Measurements from ENCODE around the gene ADGRB2.

ADGRB2 gene, protein sequence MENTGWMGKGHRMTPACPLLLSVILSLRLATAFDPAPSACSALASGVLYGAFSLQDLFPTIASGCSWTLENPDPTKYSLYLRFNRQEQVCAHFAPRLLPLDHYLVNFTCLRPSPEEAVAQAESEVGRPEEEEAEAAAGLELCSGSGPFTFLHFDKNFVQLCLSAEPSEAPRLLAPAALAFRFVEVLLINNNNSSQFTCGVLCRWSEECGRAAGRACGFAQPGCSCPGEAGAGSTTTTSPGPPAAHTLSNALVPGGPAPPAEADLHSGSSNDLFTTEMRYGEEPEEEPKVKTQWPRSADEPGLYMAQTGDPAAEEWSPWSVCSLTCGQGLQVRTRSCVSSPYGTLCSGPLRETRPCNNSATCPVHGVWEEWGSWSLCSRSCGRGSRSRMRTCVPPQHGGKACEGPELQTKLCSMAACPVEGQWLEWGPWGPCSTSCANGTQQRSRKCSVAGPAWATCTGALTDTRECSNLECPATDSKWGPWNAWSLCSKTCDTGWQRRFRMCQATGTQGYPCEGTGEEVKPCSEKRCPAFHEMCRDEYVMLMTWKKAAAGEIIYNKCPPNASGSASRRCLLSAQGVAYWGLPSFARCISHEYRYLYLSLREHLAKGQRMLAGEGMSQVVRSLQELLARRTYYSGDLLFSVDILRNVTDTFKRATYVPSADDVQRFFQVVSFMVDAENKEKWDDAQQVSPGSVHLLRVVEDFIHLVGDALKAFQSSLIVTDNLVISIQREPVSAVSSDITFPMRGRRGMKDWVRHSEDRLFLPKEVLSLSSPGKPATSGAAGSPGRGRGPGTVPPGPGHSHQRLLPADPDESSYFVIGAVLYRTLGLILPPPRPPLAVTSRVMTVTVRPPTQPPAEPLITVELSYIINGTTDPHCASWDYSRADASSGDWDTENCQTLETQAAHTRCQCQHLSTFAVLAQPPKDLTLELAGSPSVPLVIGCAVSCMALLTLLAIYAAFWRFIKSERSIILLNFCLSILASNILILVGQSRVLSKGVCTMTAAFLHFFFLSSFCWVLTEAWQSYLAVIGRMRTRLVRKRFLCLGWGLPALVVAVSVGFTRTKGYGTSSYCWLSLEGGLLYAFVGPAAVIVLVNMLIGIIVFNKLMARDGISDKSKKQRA (N-terminal part only)

DNA sequence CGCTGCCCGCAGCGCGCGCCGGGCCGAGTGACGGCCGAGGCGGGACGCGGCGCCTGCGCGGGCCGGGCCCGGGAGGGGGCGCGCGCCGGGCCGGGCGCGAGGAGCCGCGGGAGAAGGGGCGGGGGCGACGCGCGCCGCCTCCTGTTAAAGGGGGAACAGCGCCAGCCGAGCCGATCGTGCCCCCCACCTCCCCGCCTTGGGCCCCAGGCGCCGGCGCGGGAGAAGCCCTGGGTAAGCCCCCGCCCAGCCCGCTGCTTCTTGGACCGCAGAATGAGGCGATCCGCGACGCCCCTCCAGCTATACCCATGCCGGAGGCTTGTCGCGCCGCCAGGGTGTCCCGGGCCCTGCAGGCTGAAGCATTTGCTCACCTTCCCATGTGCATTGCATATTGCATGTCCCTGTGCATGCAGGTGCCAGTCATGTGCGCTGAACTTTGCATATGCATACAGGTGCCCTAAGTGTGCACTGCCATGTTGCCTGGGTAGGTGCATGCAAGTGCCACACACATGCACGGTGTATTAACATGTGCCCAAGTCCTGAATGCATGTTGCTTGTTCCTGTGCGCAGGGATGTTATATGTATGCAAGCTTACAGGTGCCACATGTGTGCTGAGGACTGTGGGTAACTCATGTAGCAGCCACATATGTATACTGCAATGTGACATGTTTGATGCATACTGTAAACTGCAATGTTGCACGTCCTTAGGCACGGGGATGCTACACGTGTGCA, at the start of gene ADGRB2:
TSS of gene ADGRB2 (minus strand) at position 29 of the 729 bp plus-strand sequence. CDS start 7,119 bp downstream, outside the sequence.
- peaks cover 38 to 46% of the 10 kb centered on the region in 2 donors for H3K4me1 ChIP-seq (ENCODE audit: control insufficient read depth in 1 of 2, insufficient read depth in 2 of 2, low read length in 2 of 2)
- H3K27me3 ChIP-seq (ENCODE audit: control insufficient read depth in 1 of 2, insufficient read depth in 2 of 2, low read length in 2 of 2), result peaks cover 32% of the 10 kb centered on the region in 2 donors

DNA sequence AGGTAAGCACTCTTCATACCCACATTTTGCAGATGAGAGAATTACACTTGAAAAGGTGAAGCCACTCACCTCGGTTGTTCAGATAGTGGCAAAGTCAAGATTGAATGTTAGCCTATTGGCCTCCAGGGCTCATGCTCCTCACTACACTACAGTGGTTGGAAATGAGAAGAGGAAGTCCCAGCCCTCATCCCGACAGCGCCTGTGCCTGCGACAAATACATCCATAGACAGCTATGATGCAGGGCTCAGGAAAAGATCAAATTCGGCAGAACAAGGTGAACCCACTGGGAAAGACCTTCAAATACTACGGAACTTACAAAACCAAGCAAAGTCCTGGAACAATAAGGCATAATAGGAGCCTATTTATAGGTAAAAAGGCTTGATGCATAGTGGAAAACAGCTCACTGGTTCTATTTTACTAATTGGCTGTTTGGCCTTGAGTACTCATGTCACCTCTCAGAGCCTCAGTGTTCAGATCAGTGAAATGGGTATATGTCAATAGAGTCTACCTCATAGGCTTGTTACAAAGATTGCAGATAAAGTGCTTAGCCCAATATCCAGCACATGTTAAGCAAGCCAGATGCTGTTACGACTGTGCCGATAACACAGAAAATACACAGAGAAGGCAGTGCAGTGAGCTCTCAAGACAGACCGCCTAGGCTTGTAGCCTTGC, 48.2 kb upstream of the ADGRB2 start:
- no peak overlapping the region for H3K4me3 ChIP-seq (ENCODE audit: low read depth in 1 of 2, low read length in 2 of 2)
- H3K27ac ChIP-seq (ENCODE audit: low read depth, low read length), result no peak overlapping the region
- no peaks in the 10 kb centered on the region for H3K36me3 ChIP-seq (ENCODE audit: control insufficient read depth in 1 of 2, insufficient read depth in 2 of 2, low read length in 2 of 2)
- H3K9me3 ChIP-seq (ENCODE audit: control insufficient read depth in 1 of 2, low read length in 2 of 2), result no peaks in the 10 kb centered on the region
- no peaks in the 10 kb centered on the region for H3K27me3 ChIP-seq (ENCODE audit: control insufficient read depth in 1 of 2, insufficient read depth in 2 of 2, low read length in 2 of 2)
- H3K4me1 ChIP-seq (ENCODE audit: control insufficient read depth in 1 of 2, insufficient read depth in 2 of 2, low read length in 2 of 2), result no peaks in the 10 kb centered on the region
- H3K9ac ChIP-seq (ENCODE audit: low read depth in 1 of 2, low read length in 2 of 2), result no peak overlapping the region

More for the DNA sequence above, at the start of gene ADGRB2:
- Histone ChIP-seq H3K9me3 (ENCODE audit: control insufficient read depth in 1 of 2, low read length in 2 of 2) (no peaks in the 10 kb centered on the region), H3K36me3 (ENCODE audit: control insufficient read depth in 1 of 2, insufficient read depth in 2 of 2, low read length in 2 of 2) (no peaks in the 10 kb centered on the region), H3K4me3 (ENCODE audit: low read depth in 1 of 2, low read length in 2 of 2) (peak within 1 kb of the TSS; percentile 54 to 57), H3K27ac (ENCODE audit: low read depth, low read length) (no peak within 1 kb of the TSS), H3K9ac (ENCODE audit: low read depth in 1 of 2, low read length in 2 of 2) (no peak within 1 kb of the TSS)

DNA sequence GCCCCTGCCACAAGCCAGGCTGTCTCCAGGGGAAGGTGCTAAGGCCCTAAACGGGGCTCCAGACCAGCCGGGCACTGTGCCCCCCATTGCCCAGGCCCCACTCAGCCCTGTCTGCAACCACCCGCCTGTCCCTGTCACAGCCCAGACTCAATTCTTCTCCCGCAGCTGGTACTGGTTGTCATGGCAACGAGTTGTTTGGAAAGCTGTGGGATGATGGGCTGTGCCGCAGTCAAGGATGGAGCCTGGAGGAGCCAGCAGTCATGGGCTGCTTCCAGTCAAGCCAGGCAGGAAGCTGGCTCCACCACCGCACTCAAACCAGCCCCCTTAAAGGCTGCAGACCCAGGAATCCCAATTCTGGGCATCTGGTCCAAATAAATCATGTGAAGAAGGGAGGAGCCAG, 47.5 kb upstream of the ADGRB2 start:
- Histone ChIP-seq H3K9me3 (ENCODE audit: control insufficient read depth in 1 of 2, low read length in 2 of 2) (no peaks in the 10 kb centered on the region), H3K4me3 (ENCODE audit: low read depth in 1 of 2, low read length in 2 of 2) (no peak overlapping the region), H3K27me3 (ENCODE audit: control insufficient read depth in 1 of 2, insufficient read depth in 2 of 2, low read length in 2 of 2) (no peaks in the 10 kb centered on the region), H3K4me1 (ENCODE audit: control insufficient read depth in 1 of 2, insufficient read depth in 2 of 2, low read length in 2 of 2) (no peaks in the 10 kb centered on the region), H3K9ac (ENCODE audit: low read depth in 1 of 2, low read length in 2 of 2) (no peak overlapping the region), H3K27ac (ENCODE audit: low read depth, low read length) (no peak overlapping the region), H3K36me3 (ENCODE audit: control insufficient read depth in 1 of 2, insufficient read depth in 2 of 2, low read length in 2 of 2) (no peaks in the 10 kb centered on the region)

- no peak overlapping the region for H3K27ac ChIP-seq (ENCODE audit: low read depth, low read length)
- no peak overlapping the region for H3K9ac ChIP-seq (ENCODE audit: low read depth in 1 of 2, low read length in 2 of 2)
- no peaks in the 10 kb centered on the region for H3K4me1 ChIP-seq (ENCODE audit: control insufficient read depth in 1 of 2, insufficient read depth in 2 of 2, low read length in 2 of 2)
- no peaks in the 10 kb centered on the region for H3K9me3 ChIP-seq (ENCODE audit: control insufficient read depth in 1 of 2, low read length in 2 of 2)
- H3K27me3 ChIP-seq (ENCODE audit: control insufficient read depth in 1 of 2, insufficient read depth in 2 of 2, low read length in 2 of 2), result no peaks in the 10 kb centered on the region
- no peaks in the 10 kb centered on the region for H3K36me3 ChIP-seq (ENCODE audit: control insufficient read depth in 1 of 2, insufficient read depth in 2 of 2, low read length in 2 of 2)
- H3K4me3 ChIP-seq (ENCODE audit: low read depth in 1 of 2, low read length in 2 of 2), result no peak overlapping the region
These were observed 45.6 kb upstream of the ADGRB2 start for GRCh38 chr1:31809698-31810097.

- no peaks in the 10 kb centered on the region for H3K36me3 ChIP-seq (ENCODE audit: control insufficient read depth in 1 of 2, insufficient read depth in 2 of 2, low read length in 2 of 2)
- H3K27ac ChIP-seq (ENCODE audit: low read depth, low read length), result no peak overlapping the region
- no peak overlapping the region for H3K4me3 ChIP-seq (ENCODE audit: low read depth in 1 of 2, low read length in 2 of 2)
- no peaks in the 10 kb centered on the region for H3K9me3 ChIP-seq (ENCODE audit: control insufficient read depth in 1 of 2, low read length in 2 of 2)
- no peaks in the 10 kb centered on the region for H3K27me3 ChIP-seq (ENCODE audit: control insufficient read depth in 1 of 2, insufficient read depth in 2 of 2, low read length in 2 of 2)
- no peak overlapping the region for H3K9ac ChIP-seq (ENCODE audit: low read depth in 1 of 2, low read length in 2 of 2)
- H3K4me1 ChIP-seq (ENCODE audit: control insufficient read depth in 1 of 2, insufficient read depth in 2 of 2, low read length in 2 of 2), result no peaks in the 10 kb centered on the region
These were observed 43.3 kb upstream of the ADGRB2 start for GRCh38 chr1:31807273-31808048.

DNA sequence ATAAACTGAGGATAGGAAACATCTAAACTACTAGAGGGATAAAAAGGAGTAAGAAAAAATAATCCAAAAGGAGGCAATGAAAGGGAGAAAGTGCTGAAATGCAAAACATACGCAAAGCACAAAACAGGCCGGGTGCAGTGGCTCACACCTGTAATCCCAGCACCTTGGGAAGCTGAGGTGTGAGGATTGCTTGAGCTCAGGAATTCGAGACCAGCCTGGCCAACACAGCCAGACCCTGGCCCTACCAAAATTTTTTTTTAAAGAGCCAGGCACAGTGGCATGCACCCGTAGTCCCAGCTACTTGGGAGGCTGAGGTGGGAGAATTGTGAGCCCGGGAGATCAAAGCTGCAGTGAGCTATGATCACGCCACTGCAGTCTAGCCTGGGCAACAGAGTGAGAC, 41.2 kb upstream of the ADGRB2 start:
- Histone ChIP-seq H3K27ac (ENCODE audit: low read depth, low read length) (no peak overlapping the region), H3K9me3 (ENCODE audit: control insufficient read depth in 1 of 2, low read length in 2 of 2) (no peaks in the 10 kb centered on the region), H3K27me3 (ENCODE audit: control insufficient read depth in 1 of 2, insufficient read depth in 2 of 2, low read length in 2 of 2) (no peaks in the 10 kb centered on the region), H3K4me3 (ENCODE audit: low read depth in 1 of 2, low read length in 2 of 2) (no peak overlapping the region), H3K4me1 (ENCODE audit: control insufficient read depth in 1 of 2, insufficient read depth in 2 of 2, low read length in 2 of 2) (no peaks in the 10 kb centered on the region), H3K9ac (ENCODE audit: low read depth in 1 of 2, low read length in 2 of 2) (no peak overlapping the region), H3K36me3 (ENCODE audit: control insufficient read depth in 1 of 2, insufficient read depth in 2 of 2, low read length in 2 of 2) (no peaks in the 10 kb centered on the region)

DNA sequence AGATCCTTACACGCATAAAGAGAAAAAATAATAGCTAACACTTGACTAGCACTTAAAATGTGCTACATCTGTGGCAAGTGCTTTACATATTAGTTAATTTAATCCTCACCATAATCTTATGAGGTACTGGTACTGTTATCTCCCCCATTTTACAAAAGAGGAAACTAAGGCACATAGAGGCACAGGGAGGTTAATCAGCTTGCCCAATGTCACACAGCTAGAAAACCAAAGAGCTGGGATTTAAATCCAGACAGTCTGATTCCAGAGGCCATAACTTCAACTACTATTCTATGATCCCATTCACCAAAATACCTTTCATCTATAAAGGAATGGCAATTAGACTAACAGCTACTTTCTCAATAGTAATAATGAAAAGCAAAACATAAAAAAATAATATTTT, 40.0 kb upstream of the ADGRB2 start:
- Histone ChIP-seq H3K4me3 (ENCODE audit: low read depth in 1 of 2, low read length in 2 of 2) (no peak overlapping the region), H3K4me1 (ENCODE audit: control insufficient read depth in 1 of 2, insufficient read depth in 2 of 2, low read length in 2 of 2) (no peaks in the 10 kb centered on the region), H3K9me3 (ENCODE audit: control insufficient read depth in 1 of 2, low read length in 2 of 2) (no peaks in the 10 kb centered on the region), H3K27me3 (ENCODE audit: control insufficient read depth in 1 of 2, insufficient read depth in 2 of 2, low read length in 2 of 2) (no peaks in the 10 kb centered on the region), H3K27ac (ENCODE audit: low read depth, low read length) (no peak overlapping the region), H3K9ac (ENCODE audit: low read depth in 1 of 2, low read length in 2 of 2) (no peak overlapping the region), H3K36me3 (ENCODE audit: control insufficient read depth in 1 of 2, insufficient read depth in 2 of 2, low read length in 2 of 2) (no peaks in the 10 kb centered on the region)

DNA sequence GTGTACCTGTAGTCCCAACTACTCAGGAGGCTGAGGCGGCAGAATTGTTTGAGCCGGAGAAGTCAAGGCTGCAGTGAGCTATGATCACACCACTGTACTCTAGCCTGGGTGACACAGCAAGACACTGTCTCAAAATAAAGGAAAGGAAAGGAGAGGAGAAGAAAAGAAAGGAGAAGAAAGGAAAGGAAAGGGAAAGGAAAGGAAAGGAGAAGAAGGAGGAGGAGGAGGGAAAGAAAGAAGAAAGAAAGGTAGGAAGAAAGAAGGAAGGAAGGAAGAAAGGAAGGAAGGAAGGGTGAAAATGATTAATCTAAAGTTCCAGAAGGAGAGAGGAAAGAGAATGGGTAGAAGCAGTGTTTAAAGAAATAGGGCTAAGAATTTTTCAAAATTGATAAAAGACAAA, 39.5 kb upstream of the ADGRB2 start:
- H3K27me3 ChIP-seq (ENCODE audit: control insufficient read depth in 1 of 2, insufficient read depth in 2 of 2, low read length in 2 of 2), result no peaks in the 10 kb centered on the region
- H3K9me3 ChIP-seq (ENCODE audit: control insufficient read depth in 1 of 2, low read length in 2 of 2), result no peaks in the 10 kb centered on the region
- no peak overlapping the region for H3K4me3 ChIP-seq (ENCODE audit: low read depth in 1 of 2, low read length in 2 of 2)
- no peak overlapping the region for H3K27ac ChIP-seq (ENCODE audit: low read depth, low read length)
- no peaks in the 10 kb centered on the region for H3K36me3 ChIP-seq (ENCODE audit: control insufficient read depth in 1 of 2, insufficient read depth in 2 of 2, low read length in 2 of 2)
- H3K4me1 ChIP-seq (ENCODE audit: control insufficient read depth in 1 of 2, insufficient read depth in 2 of 2, low read length in 2 of 2), result no peaks in the 10 kb centered on the region
- no peak overlapping the region for H3K9ac ChIP-seq (ENCODE audit: low read depth in 1 of 2, low read length in 2 of 2)

Measured in duodenal mucosa (tissue), 2 donors.